ENCODE data around the gene FFAR3.

GRCh38 chr19:35347171-35347929 lies 10.9 kb upstream of the FFAR3 start, which contains the start of gene FFAR1:
- no peak for TF ChIP-seq EZH2 (IDR thresholded peaks at IDR 0.05; ENCODE audit: borderline replicate concordance, low read depth, low read length, severe bottlenecking)
- no peak for TF ChIP-seq CTCF (IDR thresholded peaks at IDR 0.05; ENCODE audit: extremely low read depth in 1 of 2, insufficient read depth in 1 of 2, low read depth in 1 of 2, low read length in 2 of 2)
- no peak for TF ChIP-seq POLR2A (IDR thresholded peaks at IDR 0.05; ENCODE audit: low read depth, low read length)
- no peak for TF ChIP-seq JUN (IDR thresholded peaks at IDR 0.05; ENCODE audit: borderline replicate concordance, insufficient read depth, insufficient read length, low read depth)
- no peak for TF ChIP-seq POLR2AphosphoS5 (IDR thresholded peaks at IDR 0.05; ENCODE audit: insufficient read depth, low read depth, low read length)
- no peak for TF ChIP-seq GATA2 (IDR thresholded peaks at IDR 0.05; ENCODE audit: insufficient read depth, insufficient read length, low read depth, low read length)

Measured in endothelial cell of umbilical vein (primary cell).